Measurements from ENCODE around the gene SUN1.

SUN1 gene

GRCh38 chr7:880450-880849 is 48.2 kb downstream of the SUN1 start:
- DNase-seq, result no peak

- DNase-seq, result no peak
These were observed 49.4 kb downstream of the SUN1 start for GRCh38 chr7:881441-882234.

- no peak for DNase-seq
These were observed 50.2 kb downstream of the SUN1 start for GRCh38 chr7:882336-883035.

- no peak for DNase-seq
These were observed 51.1 kb downstream of the SUN1 start for GRCh38 chr7:883055-884021.

- DNase-seq, result no peak
These were observed 52.1 kb downstream of the SUN1 start for GRCh38 chr7:884191-885003.

GRCh38 chr7:885261-885892 is 53.1 kb downstream of the SUN1 start:
- DNase-seq, result no peak

- DNase-seq, result no peak
These were observed 53.8 kb downstream of the SUN1 start for GRCh38 chr7:885893-886625.

- no peak for DNase-seq
These were observed 54.6 kb downstream of the SUN1 start for GRCh38 chr7:886626-887487.

GRCh38 chr7:887488-887820 is 55.2 kb downstream of the SUN1 start:
- no peak for DNase-seq

- DNase-seq, result no peak
These were observed 56.1 kb downstream of the SUN1 start for GRCh38 chr7:888081-889024.

- DNase-seq, result no peak
These were observed 56.7 kb downstream of the SUN1 start for GRCh38 chr7:889025-889390.

GRCh38 chr7:889391-889790 is 57.1 kb downstream of the SUN1 start:
- DNase-seq, result no peak

GRCh38 chr7:890868-891267 is 58.6 kb downstream of the SUN1 start:
- DNase-seq, result no peak

GRCh38 chr7:891291-891690 is 59.0 kb downstream of the SUN1 start:
- DNase-seq, result no peak

- no peak for DNase-seq
These were observed 59.5 kb downstream of the SUN1 start for GRCh38 chr7:891805-892204.

GRCh38 chr7:892648-893593 is 60.6 kb downstream of the SUN1 start:
- DNase-seq, result no peak

- DNase-seq, result no peak
These were observed 61.4 kb downstream of the SUN1 start for GRCh38 chr7:893686-894085.
